ENCODE results near the gene MYORG. TPM values are rescaled to one million over a fixed set of nuclear protein-coding genes. Genes with fewer than 3 reads are reported as not detected.
A peak's percentile ranks its signal among the peaks of the same experiment; 100 is the strongest.

MYORG gene
- total RNA-seq, 2 experiments from 2014 or later: 2.2 to 2.3 TPM

DNA sequence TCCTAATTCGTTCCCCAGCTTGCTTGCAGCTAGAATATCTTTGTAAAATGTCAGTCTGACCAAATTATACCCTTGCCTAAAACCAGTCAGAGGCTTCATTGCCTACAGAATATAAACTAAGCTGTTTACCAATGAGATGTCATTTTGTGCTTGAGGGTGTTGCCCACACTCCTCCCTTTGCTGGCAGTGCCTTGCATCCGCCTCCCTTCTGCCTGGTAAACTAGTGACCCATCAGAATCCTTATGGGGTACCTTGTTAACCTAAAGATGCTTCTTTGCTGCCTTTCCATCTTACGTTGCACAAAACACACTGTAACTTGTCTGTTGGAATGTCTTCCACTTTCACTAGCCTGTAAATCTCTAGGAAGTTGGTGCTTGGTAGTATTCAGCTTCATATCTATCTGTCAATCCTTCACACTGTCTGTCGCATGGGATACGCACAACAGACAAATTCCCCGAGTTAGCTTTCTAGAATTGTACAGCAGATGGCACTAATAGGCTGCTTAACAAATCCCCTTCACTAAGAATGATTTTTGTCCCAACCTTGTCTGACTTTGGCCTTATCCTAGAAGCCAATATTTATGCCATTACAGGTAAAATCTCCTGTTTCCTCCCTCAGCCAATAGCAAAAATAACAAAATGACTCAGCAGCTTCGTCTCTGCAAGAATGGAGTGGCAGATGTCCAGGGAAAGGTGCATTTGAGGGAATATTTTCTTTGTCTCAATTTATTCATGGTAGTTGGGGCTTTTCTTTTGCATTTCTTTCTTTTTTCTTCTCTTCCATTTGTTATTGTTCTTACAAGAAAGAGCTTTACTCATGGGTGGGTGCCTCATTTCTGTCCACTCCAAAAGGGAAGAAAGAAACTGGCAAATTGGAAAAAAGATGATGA is 44.4 kb downstream of the MYORG start:
- peaks cover 3% of the 10 kb centered on the region for H3K36me3 Mint-ChIP-seq (ENCODE audit: low read depth)
- ChIA-PET POLR2A (no interaction called here), CTCF (interaction anchor here (0.6 to 6.2 kb wide), 7 partner anchors 10 to 771 kb away, joined by 3 to 76 read pairs (median 4); partner anchors contain the start of gene MYORG)
- no peak overlapping the region for H3K27ac Mint-ChIP-seq
- H3K27me3 Mint-ChIP-seq: no peaks in the 10 kb centered on the region
- intact Hi-C loops (cut with DNase I, micrococcal nuclease): no loop called here
- no peak for DNase-seq
- peaks cover 43% of the 10 kb centered on the region for H3K4me1 Mint-ChIP-seq
- no peak overlapping the region for H3K4me3 Mint-ChIP-seq
- no peaks in the 10 kb centered on the region for H3K9me3 Mint-ChIP-seq (ENCODE audit: low read depth)
- ATAC-seq: no peak

DNA sequence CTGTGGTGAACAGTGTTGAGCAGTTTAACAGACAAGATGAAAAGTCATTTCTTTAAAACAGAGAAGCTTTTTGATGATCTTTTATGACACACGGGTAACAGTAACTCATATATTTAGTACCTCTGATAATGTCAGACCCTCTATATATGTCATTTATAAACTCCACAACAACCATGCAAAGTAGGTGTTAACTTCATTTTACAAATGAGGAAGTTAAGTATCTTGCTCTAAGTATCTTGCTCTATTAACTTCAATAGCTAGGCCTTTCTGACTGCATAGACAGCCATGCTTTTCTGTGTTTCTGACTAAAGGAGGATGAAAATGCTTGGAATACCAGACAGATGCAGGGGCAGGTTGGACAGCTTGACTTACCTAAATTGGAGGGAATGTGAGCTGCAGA is 45.5 kb downstream of the MYORG start:
- no peak for ATAC-seq
- Mint-ChIP-seq H3K27ac (no peak overlapping the region), H3K36me3 (ENCODE audit: low read depth) (peaks cover 3% of the 10 kb centered on the region), H3K9me3 (ENCODE audit: low read depth) (no peaks in the 10 kb centered on the region), H3K4me1 (peaks cover 48% of the 10 kb centered on the region), H3K27me3 (no peaks in the 10 kb centered on the region), H3K4me3 (peak overlapping the region; percentile 15)
- no peak for DNase-seq
- CTCF ChIA-PET: interaction anchor here (0.6 to 6.2 kb wide), 3 partner anchors 46 to 1613 kb away, joined by 3 to 76 read pairs (median 3); partner anchors contain the start of gene MYORG
- POLR2A ChIA-PET: interaction anchor here (0.7 kb wide), 1 partner anchor 53 kb away, joined by 3 read pairs; no protein-coding TSS in a partner anchor
- intact Hi-C loops (cut with DNase I, micrococcal nuclease): no loop called here

DNA sequence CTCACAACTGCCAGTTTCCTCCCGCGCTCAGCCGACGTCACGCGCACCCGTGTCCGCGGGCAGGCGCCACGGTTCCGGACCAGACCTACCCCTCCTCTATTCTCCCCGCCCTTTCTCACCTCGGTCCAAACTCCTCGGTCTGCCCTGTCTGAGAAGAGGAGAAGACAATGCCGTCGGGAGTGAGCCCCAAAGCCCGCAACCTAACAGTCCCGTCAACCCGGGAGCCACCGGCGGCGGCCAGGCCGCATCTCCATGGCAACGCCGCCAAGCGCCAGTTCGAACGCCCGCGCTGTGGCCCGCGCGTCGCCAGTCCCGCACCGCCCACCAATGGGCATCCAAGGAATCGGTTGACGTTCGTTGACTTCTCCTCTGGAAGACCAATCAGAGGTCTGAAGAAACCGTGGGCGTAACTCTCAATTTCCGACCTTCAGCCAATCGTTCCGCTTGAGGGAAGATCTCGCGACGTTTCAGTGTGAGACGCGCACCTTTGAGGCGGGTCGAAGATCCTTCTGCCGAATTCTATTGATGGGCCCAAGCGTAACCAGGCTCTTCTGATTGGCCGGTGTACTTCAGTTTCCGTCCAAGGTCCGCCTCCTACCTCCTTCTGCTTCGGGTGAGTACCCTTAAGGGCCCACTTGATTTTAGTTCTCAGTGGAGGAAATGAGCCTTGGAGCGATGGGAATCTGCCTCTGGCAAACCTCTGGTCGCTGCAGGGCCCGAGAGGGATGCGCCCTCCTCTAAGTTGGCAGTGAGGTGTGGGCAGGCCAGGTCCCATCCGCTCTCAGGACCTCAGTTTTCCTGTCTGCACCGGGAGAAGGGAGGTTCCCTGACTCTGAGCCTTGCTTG is 47.5 kb downstream of the MYORG start, which contains the start of the genes KIF24 and NUDT2:
Gene KIF24, minus strand, starts transcription at position 282 of the 846 bp plus-strand sequence. CDS start 17,922 bp downstream, outside the sequence.
Gene NUDT2, plus strand, starts transcription at position 583 of the 846 bp plus-strand sequence. CDS start 9,471 bp downstream, outside the sequence.
- no peaks in the 10 kb centered on the region for H3K9me3 Mint-ChIP-seq (ENCODE audit: low read depth)
- peak; percentile 97 for ATAC-seq
- H3K4me3 Mint-ChIP-seq: peak within 1 kb of the TSS; percentile 95
- H3K27me3 Mint-ChIP-seq: no peaks in the 10 kb centered on the region
- POLR2A ChIA-PET: no interaction called here
- peak; percentile 98 for DNase-seq
- peaks cover 32% of the 10 kb centered on the region for H3K4me1 Mint-ChIP-seq
- intact Hi-C loops (cut with DNase I, micrococcal nuclease): loop anchor here (1.0 to 5.0 kb wide), 15 partner anchors 48 to 1067 kb away; partner anchors contain the start of genes DCAF12 (in 2 of the 2), BAG1 (in 1 of the 2), DCTN3 (in 1 of the 2) and DNAI1 (in 1 of the 2)
- CTCF ChIA-PET: interaction anchor here (1.2 kb wide), 1 partner anchor 15 kb away, joined by 4 read pairs; no protein-coding TSS in a partner anchor
- peak within 1 kb of the TSS; percentile 98 for H3K27ac Mint-ChIP-seq
- H3K36me3 Mint-ChIP-seq (ENCODE audit: low read depth): no peaks in the 10 kb centered on the region

GRCh38 chr9:34328500-34328986 is 48.2 kb downstream of the MYORG start:
- Mint-ChIP-seq H3K4me3 (peak overlapping the region; percentile 95), H3K27me3 (no peaks in the 10 kb centered on the region), H3K4me1 (peaks cover 29% of the 10 kb centered on the region), H3K36me3 (ENCODE audit: low read depth) (no peaks in the 10 kb centered on the region), H3K27ac (peak overlapping the region; percentile 98), H3K9me3 (ENCODE audit: low read depth) (no peaks in the 10 kb centered on the region)
- ChIA-PET CTCF (interaction anchor here (0.6 to 1.2 kb wide), 2 partner anchors 14 to 1807 kb away, joined by 3 to 4 read pairs; no protein-coding TSS in a partner anchor), POLR2A (no interaction called here)
- ATAC-seq: no peak
- intact Hi-C loops (cut with DNase I, micrococcal nuclease): loop anchor here in 1 of 2 experiments (2.0 to 5.0 kb wide), 5 partner anchors 172 to 1066 kb away; partner anchors contain the start of genes BAG1, DNAJB5, RPP25L and SIGMAR1
- DNase-seq: no peak

GRCh38 chr9:34326690-34327089 is 50.0 kb downstream of the MYORG start:
- CTCF ChIA-PET: no interaction called here

DNA sequence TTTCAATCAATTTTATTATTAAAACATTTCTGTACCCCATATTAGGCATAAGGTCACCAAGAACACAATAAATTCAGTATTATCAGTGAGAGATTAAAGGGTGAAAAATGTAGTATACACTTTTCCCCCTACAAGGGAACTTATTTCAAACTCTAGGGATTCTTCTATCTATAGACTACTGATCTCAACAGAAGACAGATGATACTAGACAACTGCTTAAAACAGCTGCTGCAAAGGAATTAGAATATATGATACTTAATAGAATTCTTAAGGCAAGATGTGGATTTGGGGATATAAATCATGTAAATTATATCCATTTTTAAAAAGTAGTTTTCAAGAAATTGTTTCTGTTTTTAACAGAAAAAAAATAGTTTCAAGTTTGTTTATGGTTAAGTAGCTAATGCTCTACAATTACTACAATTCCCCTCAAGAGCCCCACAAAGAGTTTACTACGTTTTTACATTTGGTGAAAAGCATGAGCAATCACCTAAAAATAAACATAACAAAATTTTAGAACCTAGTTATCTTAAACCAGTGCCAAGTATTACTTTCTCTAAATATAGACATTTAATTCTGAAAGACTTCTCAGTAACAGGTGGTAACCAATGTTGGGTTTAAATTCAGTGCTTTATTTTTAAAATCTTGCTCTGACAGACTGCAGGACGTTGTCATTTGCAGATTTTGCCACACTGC is 53.7 kb downstream of the MYORG start:
- Mint-ChIP-seq H3K4me3 (no peak overlapping the region), H3K27ac (no peak overlapping the region), H3K9me3 (ENCODE audit: low read depth) (no peaks in the 10 kb centered on the region), H3K36me3 (ENCODE audit: low read depth) (no peaks in the 10 kb centered on the region), H3K27me3 (no peaks in the 10 kb centered on the region), H3K4me1 (peaks cover 10% of the 10 kb centered on the region)
- POLR2A ChIA-PET: no interaction called here
- CTCF ChIA-PET: interaction anchor here (0.5 to 0.6 kb wide), 2 partner anchors 127 to 1584 kb away, joined by 3 read pairs; no protein-coding TSS in a partner anchor
- no peak for ATAC-seq
- intact Hi-C loops (cut with DNase I, micrococcal nuclease): no loop called here
- DNase-seq: no peak

More at GRCh38 chr9:34326690-34327089, 50.0 kb downstream of the MYORG start:
- POLR2A ChIA-PET: no interaction called here
- no peak for DNase-seq
- H3K9me3 Mint-ChIP-seq (ENCODE audit: low read depth): no peaks in the 10 kb centered on the region
- no peak overlapping the region for H3K27ac Mint-ChIP-seq
- no peaks in the 10 kb centered on the region for H3K36me3 Mint-ChIP-seq (ENCODE audit: low read depth)
- intact Hi-C loops (cut with DNase I, micrococcal nuclease): loop anchor here in 1 of 2 experiments (5.0 kb wide), 1 partner anchor 1064 kb away; the partner anchor contains the start of gene BAG1
- H3K4me1 Mint-ChIP-seq: peaks cover 23% of the 10 kb centered on the region
- H3K4me3 Mint-ChIP-seq: no peak overlapping the region
- no peaks in the 10 kb centered on the region for H3K27me3 Mint-ChIP-seq
- no peak for ATAC-seq

DNA sequence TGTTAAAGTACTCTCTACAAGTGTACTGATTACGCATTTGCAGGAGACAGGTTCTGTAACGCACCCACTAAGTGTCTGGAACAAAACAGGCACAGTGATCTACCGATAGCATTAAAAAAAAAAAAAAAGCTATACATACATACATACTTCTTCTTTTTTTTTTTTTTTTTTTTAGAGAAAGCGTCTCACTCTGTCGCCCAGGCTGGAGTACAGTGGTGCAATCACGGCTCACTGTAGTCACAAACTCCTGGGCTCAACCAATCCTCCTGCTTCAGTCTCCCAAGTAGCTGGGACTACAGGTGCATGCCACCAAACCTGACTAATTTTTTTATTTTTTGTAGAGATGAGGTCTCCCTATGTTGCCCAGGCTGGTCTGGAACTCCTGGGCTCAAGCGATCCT is 55.2 kb downstream of the MYORG start:
- H3K4me1 Mint-ChIP-seq: peaks cover 2% of the 10 kb centered on the region
- intact Hi-C loops (cut with DNase I, micrococcal nuclease): no loop called here
- ChIA-PET POLR2A (interaction anchor here (0.6 kb wide), 1 partner anchor 158 kb away, joined by 4 read pairs; no protein-coding TSS in a partner anchor), CTCF (interaction anchor here (1.0 kb wide), 1 partner anchor 83 kb away, joined by 3 read pairs; no protein-coding TSS in a partner anchor)
- no peaks in the 10 kb centered on the region for H3K36me3 Mint-ChIP-seq (ENCODE audit: low read depth)
- H3K4me3 Mint-ChIP-seq: no peak overlapping the region
- H3K27me3 Mint-ChIP-seq: no peaks in the 10 kb centered on the region
- H3K27ac Mint-ChIP-seq: no peak overlapping the region
- ATAC-seq: no peak
- DNase-seq: no peak
- no peaks in the 10 kb centered on the region for H3K9me3 Mint-ChIP-seq (ENCODE audit: low read depth)

DNA sequence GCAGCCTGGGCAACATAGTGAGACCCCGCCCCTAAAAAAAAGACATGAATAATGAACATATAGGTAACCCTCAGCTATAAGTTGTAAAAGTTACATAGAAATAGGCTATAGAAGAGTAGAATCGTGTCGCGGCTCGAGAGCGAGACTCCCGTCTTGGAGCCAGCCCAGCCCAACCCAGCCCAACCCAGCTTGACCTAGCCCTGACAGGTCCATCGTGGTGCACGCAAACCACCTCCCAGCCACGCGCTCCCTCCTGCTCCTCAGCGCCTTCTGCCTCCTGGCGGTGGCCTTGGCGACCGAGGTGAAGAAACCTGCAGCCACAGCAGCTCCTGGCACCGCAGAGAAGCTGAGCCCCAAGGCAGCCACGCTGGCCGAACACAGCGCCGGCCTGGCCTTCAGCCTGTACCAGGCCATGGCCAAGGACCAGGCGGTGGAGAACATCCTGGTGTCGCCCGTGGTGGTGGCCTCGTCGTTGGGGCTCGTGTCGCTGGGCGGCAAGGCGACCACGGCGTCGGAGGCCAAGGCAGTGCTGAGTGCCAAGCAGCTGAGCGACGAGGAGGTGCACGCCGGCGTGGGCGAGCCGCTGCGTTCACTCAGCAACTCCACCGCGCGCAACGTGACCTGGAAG is 58.4 kb downstream of the MYORG start:
- no peak overlapping the region for H3K4me3 Mint-ChIP-seq
- H3K9me3 Mint-ChIP-seq (ENCODE audit: low read depth): no peaks in the 10 kb centered on the region
- H3K27ac Mint-ChIP-seq: no peak overlapping the region
- CTCF ChIA-PET: interaction anchor here (1.3 kb wide), 1 partner anchor 31 kb away, joined by 4 read pairs; no protein-coding TSS in a partner anchor
- no peaks in the 10 kb centered on the region for H3K36me3 Mint-ChIP-seq (ENCODE audit: low read depth)
- POLR2A ChIA-PET: no interaction called here
- no peaks in the 10 kb centered on the region for H3K4me1 Mint-ChIP-seq
- DNase-seq: no peak
- intact Hi-C loops (cut with DNase I, micrococcal nuclease): no loop called here
- no peaks in the 10 kb centered on the region for H3K27me3 Mint-ChIP-seq
- no peak for ATAC-seq

- no peak overlapping the region for H3K27ac Mint-ChIP-seq
- no peak for ATAC-seq
- no peak overlapping the region for H3K4me3 Mint-ChIP-seq
Measured at GRCh38 chr9:34317436-34317835, 59.3 kb downstream of the MYORG start.

More at GRCh38 chr9:34317436-34317835, 59.3 kb downstream of the MYORG start:
- ChIA-PET POLR2A (no interaction called here), CTCF (no interaction called here)
- no peaks in the 10 kb centered on the region for H3K27me3 Mint-ChIP-seq
- no peaks in the 10 kb centered on the region for H3K36me3 Mint-ChIP-seq (ENCODE audit: low read depth)
- no peak for DNase-seq
- intact Hi-C loops (cut with DNase I, micrococcal nuclease): no loop called here
- no peaks in the 10 kb centered on the region for H3K9me3 Mint-ChIP-seq (ENCODE audit: low read depth)
- H3K4me1 Mint-ChIP-seq: no peaks in the 10 kb centered on the region

All from activated CD4-positive, alpha-beta T cell treated with anti-CD3 and anti-CD28 coated beads for 36 hours (primary cell).